ENCODE data around the gene PRCP.

GRCh38 chr11:82814379-82814778 lies 85.9 kb downstream of the PRCP start:
- no peak for TF ChIP-seq CTCF (IDR thresholded peaks at IDR 0.05)
- TF ChIP-seq STAT6 (CRISPR knock-in tag; conservative IDR thresholded peaks at IDR 0.05; ENCODE audit: low read depth), result no peak
- TF ChIP-seq ETV6 (CRISPR knock-in tag; IDR thresholded peaks at IDR 0.05), result no peak
- TF ChIP-seq, protein P1, sequence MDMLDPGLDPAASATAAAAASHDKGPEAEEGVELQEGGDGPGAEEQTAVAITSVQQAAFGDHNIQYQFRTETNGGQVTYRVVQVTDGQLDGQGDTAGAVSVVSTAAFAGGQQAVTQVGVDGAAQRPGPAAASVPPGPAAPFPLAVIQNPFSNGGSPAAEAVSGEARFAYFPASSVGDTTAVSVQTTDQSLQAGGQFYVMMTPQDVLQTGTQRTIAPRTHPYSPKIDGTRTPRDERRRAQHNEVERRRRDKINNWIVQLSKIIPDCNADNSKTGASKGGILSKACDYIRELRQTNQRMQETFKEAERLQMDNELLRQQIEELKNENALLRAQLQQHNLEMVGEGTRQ (CRISPR knock-in tag; IDR thresholded peaks at IDR 0.05), result no peak
- TF ChIP-seq MXD4 (CRISPR knock-in tag; IDR thresholded peaks at IDR 0.05; ENCODE audit: borderline replicate concordance), result no peak
- no peak for TF ChIP-seq CREB1 (CRISPR knock-in tag; IDR thresholded peaks at IDR 0.05)
- no peak for TF ChIP-seq GABPB1 (CRISPR knock-in tag; IDR thresholded peaks at IDR 0.05)
- no peak for TF ChIP-seq FOXJ3 (CRISPR knock-in tag; IDR thresholded peaks at IDR 0.05; ENCODE audit: borderline replicate concordance)
- no peak for TF ChIP-seq ZNF138 (CRISPR knock-in tag; conservative IDR thresholded peaks at IDR 0.05)
- no peak for TF ChIP-seq TP53 (CRISPR knock-in tag; IDR thresholded peaks at IDR 0.05)
- TF ChIP-seq TEAD4 (CRISPR knock-in tag; IDR thresholded peaks at IDR 0.05), result no peak
- no peak for TF ChIP-seq NFYB (CRISPR knock-in tag; conservative IDR thresholded peaks at IDR 0.05; ENCODE audit: low read depth)
